WTC11 (cell line): Measurements from ENCODE around the gene SAMD4A.

Experiments
- ATF2 ChIP-seq: sonication (generic); formaldehyde crosslinking; IDR thresholded peaks from 2 replicates; pipeline ENCODE4 v1.8.1; 2022; ENCODE audit warnings: low read depth, missing genetic modification reagents, borderline replicate concordance
- CTCF ChIP-seq: fragments of 200-600 bp; IDR thresholded peaks from 2 replicates; pipeline ENCODE4 v1.8.0; 2022; ENCODE audit warnings: antibody characterized with exemption
- JUN ChIP-seq: sonication (generic); formaldehyde crosslinking; IDR thresholded peaks from 2 replicates; pipeline ENCODE4 v1.8.0; 2023; ENCODE audit warnings: mild to moderate bottlenecking, missing genetic modification reagents
- NFE2L1 ChIP-seq: sonication (generic); formaldehyde crosslinking; IDR thresholded peaks from 2 replicates; pipeline ENCODE4 v1.8.1; 2023; ENCODE audit warnings: missing genetic modification reagents
- TCF7 ChIP-seq: sonication (generic); formaldehyde crosslinking; IDR thresholded peaks from 2 replicates; pipeline ENCODE4 v1.8.0; 2022; ENCODE audit warnings: mild to moderate bottlenecking, low read depth, missing genetic modification reagents, moderate library complexity
- USF2 ChIP-seq: sonication (generic); formaldehyde crosslinking; IDR thresholded peaks from 2 replicates; pipeline ENCODE4 v1.8.1; 2023; ENCODE audit warnings: mild to moderate bottlenecking, missing genetic modification reagents, moderate library complexity

- TF ChIP-seq JUN (CRISPR knock-in tag) = no peak
- TF ChIP-seq NFE2L1 = no peak
- TF ChIP-seq ATF2 = no peak
- TF ChIP-seq USF2 (CRISPR knock-in tag) = no peak
- TF ChIP-seq CTCF = no peak
- no peak for TF ChIP-seq TCF7 (CRISPR knock-in tag)
These were observed 65.5 kb downstream of the SAMD4A start for GRCh38 chr14:54632452-54632851.
